Thyroid gland (tissue), 4 donors: ENCODE results near the gene TDRD7.

Source experiments
- POLR2A ChIP-seq, 2 donors: fragments of 450-650 bp; IDR thresholded peaks; one replicate each; pipeline ENCODE4 v1.6.1; 2017; ENCODE audit warnings: antibody characterized with exemption in 2 of 2, mild to moderate bottlenecking in 2 of 2, moderate library complexity in 1 of 2
- TF ChIP-seq, protein P1 (sequence below), 6 experiments: fragments of 200-600 bp in 3 of 6; fragments of 450-650 bp in 3 of 6; sonication (generic) in 3 of 6; IDR thresholded peaks; one replicate each; pipeline ENCODE4 v1.5.1; 2016 to 2019; ENCODE audit warnings: antibody characterized with exemption in 6 of 6, mild to moderate bottlenecking in 2 of 6, inconsistent platforms in 1 of 6, moderate library complexity in 1 of 6

GRCh38 chr9:97459326-97459725 is 47.4 kb downstream of the TDRD7 start:
- TF ChIP-seq, protein P1, sequence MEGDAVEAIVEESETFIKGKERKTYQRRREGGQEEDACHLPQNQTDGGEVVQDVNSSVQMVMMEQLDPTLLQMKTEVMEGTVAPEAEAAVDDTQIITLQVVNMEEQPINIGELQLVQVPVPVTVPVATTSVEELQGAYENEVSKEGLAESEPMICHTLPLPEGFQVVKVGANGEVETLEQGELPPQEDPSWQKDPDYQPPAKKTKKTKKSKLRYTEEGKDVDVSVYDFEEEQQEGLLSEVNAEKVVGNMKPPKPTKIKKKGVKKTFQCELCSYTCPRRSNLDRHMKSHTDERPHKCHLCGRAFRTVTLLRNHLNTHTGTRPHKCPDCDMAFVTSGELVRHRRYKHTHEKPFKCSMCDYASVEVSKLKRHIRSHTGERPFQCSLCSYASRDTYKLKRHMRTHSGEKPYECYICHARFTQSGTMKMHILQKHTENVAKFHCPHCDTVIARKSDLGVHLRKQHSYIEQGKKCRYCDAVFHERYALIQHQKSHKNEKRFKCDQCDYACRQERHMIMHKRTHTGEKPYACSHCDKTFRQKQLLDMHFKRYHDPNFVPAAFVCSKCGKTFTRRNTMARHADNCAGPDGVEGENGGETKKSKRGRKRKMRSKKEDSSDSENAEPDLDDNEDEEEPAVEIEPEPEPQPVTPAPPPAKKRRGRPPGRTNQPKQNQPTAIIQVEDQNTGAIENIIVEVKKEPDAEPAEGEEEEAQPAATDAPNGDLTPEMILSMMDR (IDR thresholded peaks at IDR 0.05), result no peak
- TF ChIP-seq POLR2A (IDR thresholded peaks at IDR 0.05), result no peak
